K562 (cell line): ENCODE results near the gene VEGFA. TPM values are rescaled to one million over a fixed set of nuclear protein-coding genes. Genes with fewer than 3 reads are reported as not detected.

Experiments used
- CBFA2T2 ChIP-seq: fragments of 450-650 bp; conservative IDR thresholded peaks from 2 replicates; pipeline ENCODE4 v1.6.1; 2017; ENCODE audit warnings: mild to moderate bottlenecking
- CHD4 ChIP-seq: fragments of 200-600 bp; sonication (generic); IDR thresholded peaks from 3 replicates; pipeline ENCODE4 v1.6.1; 2012; ENCODE audit warnings: low read depth, mild to moderate bottlenecking, mixed read lengths, low read length, inconsistent platforms; ENCODE audit not compliant: insufficient read depth, insufficient replicate concordance, poor library complexity, severe bottlenecking
- MCM5 ChIP-seq: fragments of 450-650 bp; IDR thresholded peaks from 2 replicates; pipeline ENCODE4 v1.6.1; 2016; ENCODE audit warnings: low read depth
- PHF8 ChIP-seq: fragments of 200-600 bp; sonication (generic); IDR thresholded peaks from 2 replicates; pipeline ENCODE4 v1.6.1; 2012; ENCODE audit warnings: mixed run types, mild to moderate bottlenecking, inconsistent platforms, low read length, moderate library complexity, borderline replicate concordance
- PURB ChIP-seq: sonication (generic); formaldehyde crosslinking; IDR thresholded peaks from 2 replicates; pipeline ENCODE4 v1.9.0; 2021; ENCODE audit warnings: low read depth, mild to moderate bottlenecking, missing genetic modification reagents
- SIN3A ChIP-seq, 2 experiments: fragments of 150-350 bp in 1 of 2; IDR thresholded peaks; 2 replicates each; pipeline ENCODE4 v1.6.1; 2011 to 2016; ENCODE audit warnings: borderline replicate concordance in 2 of 2, low read depth in 2 of 2, low read length in 2 of 2, mild to moderate bottlenecking in 2 of 2, moderate library complexity in 2 of 2; ENCODE audit not compliant: control insufficient read depth in 1 of 2
- STAT5B ChIP-seq: fragments of 250-450 bp; sonication (Bioruptor Pico); IDR thresholded peaks from 2 replicates; pipeline ENCODE4 v1.8.0; 2021; ENCODE audit warnings: mild to moderate bottlenecking, inconsistent platforms
- TAF7 ChIP-seq: fragments of 450-650 bp; IDR thresholded peaks from 2 replicates; pipeline ENCODE4 v1.6.1; 2016; ENCODE audit warnings: missing genetic modification characterization, missing compliant biosample characterization
- TGIF2 ChIP-seq: sonication (generic); formaldehyde crosslinking; IDR thresholded peaks from 2 replicates; pipeline ENCODE4 v1.8.1; 2022; ENCODE audit warnings: mild to moderate bottlenecking, missing genetic modification reagents, moderate library complexity
- XRCC4 ChIP-seq: IDR thresholded peaks from one replicate; pipeline ENCODE4 v1.6.1; 2011; ENCODE audit not compliant: insufficient read depth, insufficient read length; ENCODE audit errors: extremely low read depth
- ZNF124 ChIP-seq: sonication (generic); formaldehyde crosslinking; IDR thresholded peaks from 2 replicates; pipeline ENCODE4 v1.8.1; 2022; ENCODE audit warnings: missing genetic modification reagents
- ZNF696 ChIP-seq: fragments of 250-450 bp; sonication (Bioruptor Pico); conservative IDR thresholded peaks from 2 replicates; pipeline ENCODE4 v1.4.0; 2020; ENCODE audit warnings: mild to moderate bottlenecking, moderate library complexity
- polyA plus RNA-seq, 8 experiments: library from polyadenylated mRNA; depleted of rRNA in 4 of 8; stranded (reverse) in 5 of 8; unstranded in 3 of 8; fragments of >200 nt; fragmentation: Nextera tagmentation in 2 of 8; fragmentation: Illumina TruSeq in 1 of 8; extraction: Ambion mirVana in 2 of 8; extraction: Trizol in 1 of 8; gene quantifications; 2 replicates each; pipeline versions ENCODE4 v1.2.1 to v1.2.3, GENCODE V29; 2011 to 2014; ENCODE audit warnings: inconsistent platforms in 1 of 8, missing spikeins in 1 of 8
- total RNA-seq, 7 experiments: library from RNA; depleted of rRNA in 6 of 7; stranded (reverse); fragments of >200 nt in 6 of 7; fragmentation: Illumina TruSeq in 2 of 7; extraction: Trizol in 2 of 7; gene quantifications; 2 replicates each; pipeline versions ENCODE4 v1.2.1 to v1.2.3, GENCODE V29; 2011 to 2021; ENCODE audit warnings: low replicate concordance in 1 of 7
- TF ChIP-seq, protein P1 (sequence below), 2 experiments: fragments of 450-650 bp; formaldehyde crosslinking in 1 of 2; IDR thresholded peaks; 2 replicates each; pipeline versions ENCODE4 v1.4.0 to v1.6.1; 2014 to 2020; ENCODE audit warnings: mild to moderate bottlenecking in 2 of 2, borderline replicate concordance in 1 of 2, low read depth in 1 of 2
- TF ChIP-seq, protein P2 (sequence below): fragments of 450-650 bp; formaldehyde crosslinking; conservative IDR thresholded peaks from 2 replicates; pipeline ENCODE4 v1.4.0; 2022; ENCODE audit warnings: mild to moderate bottlenecking, missing genetic modification characterization
- TF ChIP-seq, protein P3 (sequence below), 2 experiments: fragments of 200-800 bp in 1 of 2; sonication (Bioruptor generic) in 1 of 2; sonication (generic) in 1 of 2; formaldehyde crosslinking in 1 of 2; IDR thresholded peaks in 1 of 2; conservative IDR thresholded peaks in 1 of 2; 2 replicates each; pipeline versions ENCODE4 v1.5.0 to v1.6.1; 2016 to 2020; ENCODE audit warnings: missing compliant biosample characterization in 1 of 2, missing genetic modification characterization in 1 of 2, missing genetic modification reagents in 1 of 2

VEGFA gene
- total and polyA plus RNA-seq, 9 of the 15 experiments (the other 6 are each of a cell fraction or from before 2014, with no cell fraction given): 14.0 to 271 (median 124) TPM

DNA sequence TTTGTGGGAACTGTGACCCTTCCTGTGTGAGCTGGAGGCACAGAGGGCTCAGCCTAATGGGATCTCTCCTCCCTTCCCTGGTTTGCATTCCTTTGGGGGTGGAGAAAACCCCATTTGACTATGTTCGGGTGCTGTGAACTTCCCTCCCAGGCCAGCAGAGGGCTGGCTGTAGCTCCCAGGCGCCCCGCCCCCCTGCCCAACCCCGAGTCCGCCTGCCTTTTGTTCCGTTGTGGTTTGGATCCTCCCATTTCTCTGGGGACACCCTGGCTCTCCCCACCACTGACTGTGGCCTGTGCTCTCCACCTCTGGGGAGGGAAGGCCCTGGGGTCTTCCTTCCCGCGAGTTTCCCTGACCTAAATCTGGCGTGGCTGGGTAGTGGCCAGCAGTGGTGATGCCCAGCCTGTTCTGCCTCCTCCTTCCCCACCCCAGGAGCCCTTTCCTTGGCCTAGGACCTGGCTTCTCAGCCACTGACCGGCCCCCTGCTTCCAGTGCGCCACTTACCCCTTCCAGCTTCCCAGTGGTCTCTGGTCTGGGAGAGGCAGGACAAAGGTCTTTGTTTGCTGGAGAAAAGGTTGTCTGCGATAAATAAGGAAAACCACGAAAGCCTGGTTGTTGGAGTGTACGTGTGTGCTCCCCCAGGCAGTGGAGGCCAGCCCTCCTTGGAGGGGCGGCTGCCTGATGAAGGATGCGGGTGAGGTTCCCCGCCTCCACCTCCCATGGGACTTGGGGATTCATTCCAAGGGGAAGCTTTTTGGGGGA lies 4.9 kb downstream of the VEGFA start (continued):
- TF ChIP-seq, protein P1, sequence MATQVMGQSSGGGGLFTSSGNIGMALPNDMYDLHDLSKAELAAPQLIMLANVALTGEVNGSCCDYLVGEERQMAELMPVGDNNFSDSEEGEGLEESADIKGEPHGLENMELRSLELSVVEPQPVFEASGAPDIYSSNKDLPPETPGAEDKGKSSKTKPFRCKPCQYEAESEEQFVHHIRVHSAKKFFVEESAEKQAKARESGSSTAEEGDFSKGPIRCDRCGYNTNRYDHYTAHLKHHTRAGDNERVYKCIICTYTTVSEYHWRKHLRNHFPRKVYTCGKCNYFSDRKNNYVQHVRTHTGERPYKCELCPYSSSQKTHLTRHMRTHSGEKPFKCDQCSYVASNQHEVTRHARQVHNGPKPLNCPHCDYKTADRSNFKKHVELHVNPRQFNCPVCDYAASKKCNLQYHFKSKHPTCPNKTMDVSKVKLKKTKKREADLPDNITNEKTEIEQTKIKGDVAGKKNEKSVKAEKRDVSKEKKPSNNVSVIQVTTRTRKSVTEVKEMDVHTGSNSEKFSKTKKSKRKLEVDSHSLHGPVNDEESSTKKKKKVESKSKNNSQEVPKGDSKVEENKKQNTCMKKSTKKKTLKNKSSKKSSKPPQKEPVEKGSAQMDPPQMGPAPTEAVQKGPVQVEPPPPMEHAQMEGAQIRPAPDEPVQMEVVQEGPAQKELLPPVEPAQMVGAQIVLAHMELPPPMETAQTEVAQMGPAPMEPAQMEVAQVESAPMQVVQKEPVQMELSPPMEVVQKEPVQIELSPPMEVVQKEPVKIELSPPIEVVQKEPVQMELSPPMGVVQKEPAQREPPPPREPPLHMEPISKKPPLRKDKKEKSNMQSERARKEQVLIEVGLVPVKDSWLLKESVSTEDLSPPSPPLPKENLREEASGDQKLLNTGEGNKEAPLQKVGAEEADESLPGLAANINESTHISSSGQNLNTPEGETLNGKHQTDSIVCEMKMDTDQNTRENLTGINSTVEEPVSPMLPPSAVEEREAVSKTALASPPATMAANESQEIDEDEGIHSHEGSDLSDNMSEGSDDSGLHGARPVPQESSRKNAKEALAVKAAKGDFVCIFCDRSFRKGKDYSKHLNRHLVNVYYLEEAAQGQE (IDR thresholded peaks at IDR 0.05; ENCODE audit: borderline replicate concordance): peak; percentile 60
- TF ChIP-seq, protein P1 (CRISPR knock-in tag; IDR thresholded peaks at IDR 0.05; ENCODE audit: low read depth): 0 out of 2 replicates have a peak, but pooled peaks have one; percentile 13
- TF ChIP-seq TAF7 (no peak), CBFA2T2 (no peak), CHD4 (peak; percentile 54), ZNF124 (CRISPR knock-in tag) (no peak), ZNF696 (CRISPR knock-in tag) (no peak), TGIF2 (no peak), MCM5 (no peak), PHF8 (no peak), SIN3A (IDR thresholded peaks at IDR 0.05; ENCODE audit: borderline replicate concordance in 2 of 2, control insufficient read depth in 1 of 2, low read depth in 2 of 2, low read length in 2 of 2) (peak; percentile 66 to 92; a peak in 1 of 4 replicates), XRCC4 (no peak), PURB (CRISPR knock-in tag) (no peak), STAT5B (CRISPR knock-in tag) (no peak)
- TF ChIP-seq, protein P2, sequence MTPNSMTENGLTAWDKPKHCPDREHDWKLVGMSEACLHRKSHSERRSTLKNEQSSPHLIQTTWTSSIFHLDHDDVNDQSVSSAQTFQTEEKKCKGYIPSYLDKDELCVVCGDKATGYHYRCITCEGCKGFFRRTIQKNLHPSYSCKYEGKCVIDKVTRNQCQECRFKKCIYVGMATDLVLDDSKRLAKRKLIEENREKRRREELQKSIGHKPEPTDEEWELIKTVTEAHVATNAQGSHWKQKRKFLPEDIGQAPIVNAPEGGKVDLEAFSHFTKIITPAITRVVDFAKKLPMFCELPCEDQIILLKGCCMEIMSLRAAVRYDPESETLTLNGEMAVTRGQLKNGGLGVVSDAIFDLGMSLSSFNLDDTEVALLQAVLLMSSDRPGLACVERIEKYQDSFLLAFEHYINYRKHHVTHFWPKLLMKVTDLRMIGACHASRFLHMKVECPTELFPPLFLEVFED (CRISPR knock-in tag): no peak
- TF ChIP-seq, protein P3, sequence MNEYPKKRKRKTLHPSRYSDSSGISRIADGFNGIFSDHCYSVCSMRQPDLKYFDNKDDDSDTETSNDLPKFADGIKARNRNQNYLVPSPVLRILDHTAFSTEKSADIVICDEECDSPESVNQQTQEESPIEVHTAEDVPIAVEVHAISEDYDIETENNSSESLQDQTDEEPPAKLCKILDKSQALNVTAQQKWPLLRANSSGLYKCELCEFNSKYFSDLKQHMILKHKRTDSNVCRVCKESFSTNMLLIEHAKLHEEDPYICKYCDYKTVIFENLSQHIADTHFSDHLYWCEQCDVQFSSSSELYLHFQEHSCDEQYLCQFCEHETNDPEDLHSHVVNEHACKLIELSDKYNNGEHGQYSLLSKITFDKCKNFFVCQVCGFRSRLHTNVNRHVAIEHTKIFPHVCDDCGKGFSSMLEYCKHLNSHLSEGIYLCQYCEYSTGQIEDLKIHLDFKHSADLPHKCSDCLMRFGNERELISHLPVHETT (CRISPR knock-in tag; conservative IDR thresholded peaks at IDR 0.05 in 1 of 2, IDR thresholded peaks at IDR 0.05 in 1 of 2): no peak
